ENCODE data around the gene SNAI3. TPM values are rescaled to one million over a fixed set of nuclear protein-coding genes. Genes with fewer than 3 reads are reported as not detected.

The SNAI3 gene
- total RNA-seq, 1 experiment from 2014 or later = not detected

DNA sequence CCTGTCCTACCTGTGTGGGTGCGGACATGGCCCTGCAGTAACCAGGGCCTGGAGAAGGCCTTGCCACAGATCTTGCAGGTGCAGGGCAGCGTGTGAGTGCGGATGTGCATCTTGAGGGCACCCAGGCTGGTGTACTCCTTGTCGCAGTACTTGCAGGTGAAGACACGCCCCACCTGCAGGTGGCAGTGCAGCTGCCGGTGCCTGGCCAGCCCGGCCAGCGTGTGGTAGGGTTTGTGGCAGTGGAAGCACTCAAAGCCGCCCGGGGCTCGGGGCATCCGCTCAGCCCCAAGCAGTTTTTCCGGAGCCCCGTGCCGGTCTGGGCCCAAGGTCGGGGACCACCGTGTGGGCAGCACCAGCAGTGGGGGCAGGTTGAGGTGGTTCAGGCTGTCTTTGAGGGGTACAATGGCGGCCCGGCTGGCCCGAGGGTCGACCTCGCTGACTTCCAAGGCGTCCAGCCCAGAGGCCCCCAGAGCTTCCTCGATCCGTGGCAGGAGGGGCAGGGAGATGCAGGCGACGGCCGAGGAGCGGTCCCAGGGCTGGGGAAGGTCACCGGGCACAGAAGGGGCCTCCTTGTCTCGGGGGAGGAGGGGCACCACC lies 5.1 kb downstream of the SNAI3 start:
- no peak overlapping the region for H3K4me3 ChIP-seq (ENCODE audit: low read depth in 2 of 2, low read length in 2 of 2)
- no peaks in the 10 kb centered on the region for H3K36me3 ChIP-seq (ENCODE audit: control insufficient read depth, insufficient read depth, low read length)
- in situ Hi-C loops (cut with HindIII; ENCODE audit: low pct_unique_long_range_greater_than_20kb, low sequenced_read_pairs) (no loop called here), intact Hi-C loops (cut with micrococcal nuclease; ENCODE audit: unreplicated experiment) (no loop called here)
- H3K4me1 ChIP-seq (ENCODE audit: control insufficient read depth, insufficient read depth, low read length) = no peaks in the 10 kb centered on the region
- ATAC-seq = peak; percentile 68
- ChIA-PET POLR2A (no interaction called here), CTCF (no interaction called here)
- TF ChIP-seq TCF7L2 (IDR thresholded peaks at IDR 0.05; ENCODE audit: low read depth, low read length) = no peak
- peak; percentile 74 for TF ChIP-seq CTCF (IDR thresholded peaks at IDR 0.05)
- no peak for TF ChIP-seq REST (IDR thresholded peaks at IDR 0.05; ENCODE audit: insufficient read depth in 1 of 2, low read depth in 2 of 2, low read length in 1 of 2)
- no peak for TF ChIP-seq POLR2AphosphoS5 (IDR thresholded peaks at IDR 0.05; ENCODE audit: low read depth, low read length)
- TF ChIP-seq SIN3A (IDR thresholded peaks at IDR 0.05; ENCODE audit: borderline replicate concordance, insufficient read depth, low read depth, low read length) = no peak
- no peaks in the 10 kb centered on the region for H3K27me3 ChIP-seq (ENCODE audit: control insufficient read depth, insufficient read depth, low read length)
- H3K27ac ChIP-seq (ENCODE audit: low read length) = no peak overlapping the region
- no peaks in the 10 kb centered on the region for H3K9me3 ChIP-seq (ENCODE audit: control insufficient read depth, insufficient read depth, low read depth, low read length)
- DNase-seq (ENCODE audit: low read depth, low spot score) = no peak
- BruUV-seq (replicated peaks) = no TSS peak

DNA sequence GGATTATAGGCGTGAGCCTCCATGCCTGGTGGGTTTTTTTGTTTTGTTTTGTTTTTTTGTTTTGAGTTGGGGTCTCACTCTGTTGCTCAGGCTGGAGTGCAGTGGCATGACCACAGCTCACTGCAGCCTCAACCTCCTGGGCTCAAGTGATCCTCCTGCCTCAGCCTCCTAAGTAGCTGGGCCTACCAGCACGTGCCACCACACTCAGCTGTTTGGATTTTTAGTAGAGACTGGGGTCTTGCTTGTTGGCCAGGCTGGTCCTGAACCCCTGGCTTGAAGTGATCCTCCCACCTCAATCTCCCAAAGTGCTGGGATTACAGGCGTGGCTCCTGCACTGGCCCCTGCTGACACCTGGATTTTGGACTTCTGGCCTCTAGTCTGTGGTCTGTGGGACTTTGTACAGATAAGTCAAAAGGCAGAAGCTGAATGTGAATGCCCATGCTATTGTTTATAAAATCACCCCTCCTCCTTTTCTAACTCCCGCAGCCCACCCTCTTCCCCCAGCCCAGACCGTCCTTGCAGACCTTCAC lies 5.7 kb downstream of the SNAI3 start:
- POLR2A ChIA-PET = interaction anchor here (0.6 kb wide), 1 partner anchor 162 kb away, joined by 3 read pairs; no protein-coding TSS in a partner anchor

More for the DNA sequence above, 5.7 kb downstream of the SNAI3 start:
- in situ Hi-C loops (cut with HindIII; ENCODE audit: low pct_unique_long_range_greater_than_20kb, low sequenced_read_pairs) = no loop called here
- no peak for ATAC-seq
- Histone ChIP-seq H3K4me3 (ENCODE audit: low read depth in 2 of 2, low read length in 2 of 2) (no peak overlapping the region), H3K4me1 (ENCODE audit: control insufficient read depth, insufficient read depth, low read length) (no peaks in the 10 kb centered on the region), H3K27me3 (ENCODE audit: control insufficient read depth, insufficient read depth, low read length) (no peaks in the 10 kb centered on the region), H3K36me3 (ENCODE audit: control insufficient read depth, insufficient read depth, low read length) (no peaks in the 10 kb centered on the region), H3K9me3 (ENCODE audit: control insufficient read depth, insufficient read depth, low read depth, low read length) (no peaks in the 10 kb centered on the region), H3K27ac (ENCODE audit: low read length) (no peak overlapping the region)
- BruUV-seq (replicated peaks) = no TSS peak
- no peak for DNase-seq (ENCODE audit: low read depth, low spot score)
- CTCF ChIA-PET = no interaction called here
- TF ChIP-seq TCF7L2 (IDR thresholded peaks at IDR 0.05; ENCODE audit: low read depth, low read length) (no peak), CTCF (IDR thresholded peaks at IDR 0.05) (no peak), POLR2AphosphoS5 (IDR thresholded peaks at IDR 0.05; ENCODE audit: low read depth, low read length) (no peak), REST (IDR thresholded peaks at IDR 0.05; ENCODE audit: insufficient read depth in 1 of 2, low read depth in 2 of 2, low read length in 1 of 2) (no peak), SIN3A (IDR thresholded peaks at IDR 0.05; ENCODE audit: borderline replicate concordance, insufficient read depth, low read depth, low read length) (no peak)
- intact Hi-C loops (cut with micrococcal nuclease; ENCODE audit: unreplicated experiment) = no loop called here
